Keratinocyte (primary cell): ENCODE results near the gene ZNF329. TPM values are rescaled to one million over a fixed set of nuclear protein-coding genes. Genes with fewer than 3 reads are reported as not detected.

Experiments
- DNase-seq: peaks from one replicate; pipeline ENCODE4 v3.0.0-alpha.2; 2011; ENCODE audit warnings: low read depth, missing footprints, low spot score
- FAIRE-seq: peaks from 2 replicates; lab custom pipeline; 2011; peaks lifted over from hg19 to GRCh38; lab: Jason Lieb, UNC
- H2AFZ ChIP-seq: 2 replicates; pipeline ENCODE4 v1.6.0; 2012; ENCODE audit warnings: low read length, control low read depth, inconsistent platforms; ENCODE audit not compliant: control insufficient read depth
- H3K27ac ChIP-seq: 2 replicates; pipeline ENCODE4 v1.5.1; 2011; ENCODE audit warnings: low read length; ENCODE audit not compliant: control insufficient read depth, insufficient read depth
- H3K27me3 ChIP-seq: 3 replicates; pipeline ENCODE4 v1.6.0; 2011; ENCODE audit warnings: low read length; ENCODE audit not compliant: control insufficient read depth, insufficient read depth; ENCODE audit errors: extremely low read depth
- H3K36me3 ChIP-seq, 2 experiments: 2 replicates in 1 of 2; 3 replicates in 1 of 2; pipeline ENCODE4 v1.5.1; 2011; ENCODE audit warnings: low read length in 2 of 2, mild to moderate bottlenecking in 1 of 2; ENCODE audit not compliant: control insufficient read depth in 2 of 2, insufficient read depth in 2 of 2; ENCODE audit errors: extremely low read depth in 1 of 2
- H3K4me1 ChIP-seq: 3 replicates; pipeline ENCODE4 v1.5.1; 2011; ENCODE audit warnings: low read length; ENCODE audit not compliant: control insufficient read depth, insufficient read depth; ENCODE audit errors: extremely low read depth
- H3K4me2 ChIP-seq: 3 replicates; pipeline ENCODE4 v1.6.0; 2011; ENCODE audit warnings: low read depth, low read length; ENCODE audit not compliant: control insufficient read depth, insufficient read depth; ENCODE audit errors: extremely low read depth
- H3K4me3 ChIP-seq, 3 experiments: fragments of 200-600 bp in 1 of 3; sonication (generic) in 1 of 3; 2 replicates in 2 of 3; 3 replicates in 1 of 3; pipeline ENCODE4 v1.5.1; 2011 to 2016; ENCODE audit warnings: low read length in 3 of 3, mild to moderate bottlenecking in 3 of 3, control low read depth in 2 of 3, inconsistent platforms in 1 of 3, low read depth in 1 of 3, mixed read lengths in 1 of 3, mixed run types in 1 of 3, moderate library complexity in 1 of 3; ENCODE audit not compliant: control insufficient read depth in 2 of 3, insufficient read depth in 2 of 3; ENCODE audit errors: extremely low read depth in 1 of 3
- H3K79me2 ChIP-seq: 2 replicates; pipeline ENCODE4 v1.6.0; 2012; ENCODE audit warnings: low read length; ENCODE audit not compliant: control insufficient read depth, insufficient read depth
- H3K9ac ChIP-seq: 3 replicates; pipeline ENCODE4 v1.6.0; 2011; ENCODE audit warnings: low read length; ENCODE audit not compliant: control insufficient read depth, insufficient read depth; ENCODE audit errors: extremely low read depth
- H3K9me1 ChIP-seq: 3 replicates; pipeline ENCODE4 v1.6.0; 2011; ENCODE audit warnings: low read length; ENCODE audit not compliant: control insufficient read depth, insufficient read depth; ENCODE audit errors: extremely low read depth
- H3K9me3 ChIP-seq: 2 replicates; pipeline ENCODE4 v1.5.1; 2012; ENCODE audit warnings: low read depth, low read length; ENCODE audit not compliant: control insufficient read depth
- H4K20me1 ChIP-seq: 3 replicates; pipeline ENCODE4 v1.6.0; 2011; ENCODE audit warnings: low read length; ENCODE audit not compliant: control insufficient read depth, insufficient read depth; ENCODE audit errors: extremely low read depth
- CTCF ChIP-seq, 3 experiments: IDR thresholded peaks in 1 of 3; conservative IDR thresholded peaks in 1 of 3; optimal IDR thresholded peaks in 1 of 3; 2 replicates in 2 of 3; 3 replicates in 1 of 3; pipeline versions ENCODE3 to v1.5.1; 2011; ENCODE audit warnings: low read length in 3 of 3, mild to moderate bottlenecking in 3 of 3, moderate library complexity in 2 of 3, control low read depth in 1 of 3, inconsistent platforms in 1 of 3; ENCODE audit not compliant: insufficient read depth in 2 of 3; ENCODE audit errors: extremely low read depth in 1 of 3
- EZH2 ChIP-seq: IDR thresholded peaks from one replicate; pipeline ENCODE4 v1.6.1; 2012; ENCODE audit warnings: inconsistent platforms, mild to moderate bottlenecking, low read length, moderate library complexity
- dilution Hi-C: fragments of 300-500 bp; cut with MboI; formaldehyde crosslinking; loops from one replicate; pipeline ENCODE4 v1.7.0; 2020; ENCODE audit warnings: low sequenced_read_pairs; ENCODE audit not compliant: extremely low pct_ligation_motif_present
- polyA plus RNA-seq, 5 experiments: library from polyadenylated mRNA; depleted of rRNA in 3 of 5; stranded (reverse) in 3 of 5; stranded (forward) in 1 of 5; unstranded in 1 of 5; fragments of >200 nt; gene quantifications; 1 replicate in 1 of 5; 2 replicates in 3 of 5; 3 replicates in 1 of 5; pipeline versions ENCODE4 v1.2.1 to v1.2.3, GENCODE V29; 2011 to 2012; ENCODE audit warnings: missing spikeins in 2 of 5, low read depth in 1 of 5, low replicate concordance in 1 of 5

Gene ZNF329
- polyA plus RNA-seq, 1 donor (not counting 4 experiments of a cell fraction or from before 2014, with no cell fraction given): 8.5 TPM

GRCh38 chr19:58118979-58119733, 31.4 kb downstream of the ZNF329 start:
- DNase-seq (no peak), FAIRE-seq (no peak)
- Histone ChIP-seq H3K9me3 (peaks cover 34% of the 10 kb centered on the region), H3K9ac (no peak overlapping the region), H3K27ac (no peak overlapping the region), H3K79me2 (no peaks in the 10 kb centered on the region), H3K4me1 (no peaks in the 10 kb centered on the region), H3K4me2 (no peak overlapping the region), H3K36me3 (no peaks in the 10 kb centered on the region), H3K9me1 (no peaks in the 10 kb centered on the region), H3K4me3 (no peak overlapping the region), H4K20me1 (no peaks in the 10 kb centered on the region), H2AFZ (no peak overlapping the region), H3K27me3 (no peaks in the 10 kb centered on the region)
- TF ChIP-seq CTCF (optimal IDR thresholded peaks at IDR 0.05 in 1 of 3, IDR thresholded peaks at IDR 0.05 in 1 of 3, conservative IDR thresholded peaks at IDR 0.05 in 1 of 3; ENCODE audit: extremely low read depth in 1 of 3, insufficient read depth in 2 of 3, low read length in 3 of 3) (no peak), EZH2 (no peak)
- dilution Hi-C loops: no loop called here

DNA sequence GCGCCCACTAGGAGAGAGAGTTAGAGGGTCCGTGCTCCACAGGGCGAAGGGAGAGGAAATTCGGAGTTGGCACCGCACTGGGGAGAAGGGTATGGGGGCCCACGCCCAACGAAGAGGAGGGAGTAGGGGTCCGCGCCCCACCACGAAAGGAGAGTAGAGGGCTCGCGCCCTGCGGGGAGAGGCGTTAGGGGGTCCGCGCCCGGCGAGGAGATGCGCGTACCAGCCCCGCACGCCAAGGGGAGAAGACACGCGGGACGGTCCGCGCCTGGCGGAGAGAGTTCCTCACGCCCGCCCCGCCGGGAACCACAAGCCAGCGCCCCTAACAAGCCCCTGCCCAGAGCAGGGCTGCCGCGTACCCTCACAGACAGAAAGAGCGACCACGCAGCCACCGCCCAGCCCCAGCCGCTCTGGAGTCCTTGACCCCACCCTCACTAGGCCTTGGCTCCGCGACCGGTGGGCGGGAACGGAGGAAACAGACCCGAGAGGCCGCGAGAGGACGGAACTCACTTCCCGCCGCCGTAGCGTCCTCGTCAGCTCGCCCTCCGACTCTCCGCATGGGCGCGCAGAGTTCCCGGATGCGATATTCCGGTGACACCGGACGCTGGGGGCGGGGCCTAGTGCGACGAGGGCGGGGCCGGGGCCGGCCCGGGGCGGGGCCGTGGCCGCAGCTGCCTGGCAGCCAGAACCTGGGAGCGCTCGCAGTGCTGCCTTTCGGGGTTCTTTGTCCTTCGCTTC, 32.6 kb downstream of the ZNF329 start:
- Histone ChIP-seq H3K27ac (no peak overlapping the region), H3K36me3 (no peaks in the 10 kb centered on the region), H3K9me3 (peaks cover 29% of the 10 kb centered on the region), H3K79me2 (no peaks in the 10 kb centered on the region), H3K27me3 (no peaks in the 10 kb centered on the region), H3K4me2 (no peak overlapping the region), H4K20me1 (no peaks in the 10 kb centered on the region), H3K9ac (no peak overlapping the region), H3K4me1 (no peaks in the 10 kb centered on the region), H2AFZ (no peak overlapping the region), H3K4me3 (no peak overlapping the region), H3K9me1 (no peaks in the 10 kb centered on the region)
- no peak for DNase-seq
- no peak for FAIRE-seq
- TF ChIP-seq EZH2: no peak
- no peak for TF ChIP-seq CTCF (optimal IDR thresholded peaks at IDR 0.05 in 1 of 3, IDR thresholded peaks at IDR 0.05 in 1 of 3, conservative IDR thresholded peaks at IDR 0.05 in 1 of 3; ENCODE audit: extremely low read depth in 1 of 3, insufficient read depth in 2 of 3, low read length in 3 of 3)
- dilution Hi-C loops: no loop called here
